Brain microvascular endothelial cell (primary cell): ENCODE measurements around the gene ANKFY1.

Source experiments
- DNase-seq: peaks from one replicate; pipeline ENCODE4 v3.0.0-alpha.2; 2020
- H3K27ac ChIP-seq: fragments of 250-450 bp; sonication (Bioruptor Pico); 2 replicates; pipeline ENCODE4 v1.5.1; 2020; ENCODE audit warnings: mild to moderate bottlenecking, moderate library complexity
- H3K27me3 ChIP-seq: fragments of 250-450 bp; sonication (Bioruptor Pico); replicated peaks from 2 replicates; pipeline ENCODE4 v1.5.1; 2020; ENCODE audit warnings: mild to moderate bottlenecking
- H3K36me3 ChIP-seq: fragments of 250-450 bp; sonication (Bioruptor Pico); replicated peaks from 2 replicates; pipeline ENCODE4 v1.5.1; 2020; ENCODE audit warnings: mild to moderate bottlenecking
- H3K4me3 ChIP-seq: 2 replicates; pipeline ENCODE4 v1.5.1; 2011; ENCODE audit warnings: low read depth, mild to moderate bottlenecking, control low read depth, low read length, moderate library complexity
- CTCF ChIP-seq: IDR thresholded peaks from 2 replicates; pipeline ENCODE4 v1.5.1; 2011; ENCODE audit warnings: low read depth, mild to moderate bottlenecking, moderate library complexity, low read length, control low read depth, inconsistent platforms; ENCODE audit errors: missing control alignments
- in situ Hi-C: cut with HindIII; loops from 2 replicates; pipeline ENCODE4 v1.10.0; 2017; ENCODE audit warnings: low sequenced_read_pairs, low pct_ligation_motif_present

The ANKFY1 gene

GRCh38 chr17:4119299-4119698 lies 144.5 kb downstream of the ANKFY1 start:
- TF ChIP-seq CTCF: no peak
- peaks cover 25% of the 10 kb centered on the region for H3K36me3 ChIP-seq
- no peak for DNase-seq
- H3K27me3 ChIP-seq: no peaks in the 10 kb centered on the region
- in situ Hi-C loops: no loop called here
- no peak overlapping the region for H3K27ac ChIP-seq
- H3K4me3 ChIP-seq: no peak overlapping the region

GRCh38 chr17:4118015-4118743 lies 145.6 kb downstream of the ANKFY1 start:
- Histone ChIP-seq H3K4me3 (no peak overlapping the region), H3K27ac (no peak overlapping the region), H3K27me3 (no peaks in the 10 kb centered on the region), H3K36me3 (peaks cover 25% of the 10 kb centered on the region)
- in situ Hi-C loops: no loop called here
- no peak for DNase-seq
- TF ChIP-seq CTCF: no peak

GRCh38 chr17:4116516-4116915 lies 147.3 kb downstream of the ANKFY1 start:
- Histone ChIP-seq H3K27me3 (no peaks in the 10 kb centered on the region), H3K4me3 (no peak overlapping the region), H3K36me3 (peaks cover 27% of the 10 kb centered on the region), H3K27ac (no peak overlapping the region)
- no peak for TF ChIP-seq CTCF
- no peak for DNase-seq
- in situ Hi-C loops: no loop called here
